Right cardiac atrium (tissue), 5 donors: ENCODE results near the gene WWOX. TPM values are rescaled to one million over a fixed set of nuclear protein-coding genes. Genes with fewer than 3 reads are reported as not detected.

Experiments used
- ATAC-seq, 2 donors: fragments of 200-7000 bp; cut with Tn5 transposase; one replicate each; pipeline versions ENCODE4 v1.8.0 to v1.9.1; 2020; ENCODE audit warnings: moderate library complexity in 2 of 2, mild to moderate bottlenecking in 1 of 2
- DNase-seq, 3 donors: peaks; one replicate each; pipeline ENCODE4 v3.0.0-alpha.2; 2020
- H3K27ac ChIP-seq: one replicate; pipeline ENCODE4 v1.5.1; 2013; ENCODE audit warnings: mild to moderate bottlenecking, low read length, control low read depth, moderate library complexity
- H3K27me3 ChIP-seq: one replicate; pipeline ENCODE4 v1.6.1; 2013; ENCODE audit not compliant: control insufficient read depth, insufficient read depth
- H3K4me1 ChIP-seq: one replicate; pipeline ENCODE4 v1.6.1; 2013; ENCODE audit warnings: low read length; ENCODE audit not compliant: control insufficient read depth, insufficient read depth
- H3K4me3 ChIP-seq: one replicate; pipeline ENCODE4 v1.5.1; 2013; ENCODE audit warnings: low read length, control low read depth
- H3K9me3 ChIP-seq: one replicate; pipeline ENCODE4 v1.6.1; 2013; ENCODE audit warnings: low read length; ENCODE audit not compliant: control insufficient read depth
- WGBS: extraction: QIAGEN DNeasy Blood & Tissue Kit; methylation state at CpG from one replicate; pipeline ENCODE4 v1.1.7; 2013; 5-methylcytosine and 5-hydroxymethylcytosine counted together
- intact Hi-C, 4 donors: fragments of 100-400 bp; cut with DNase I; formaldehyde crosslinking; loops; one replicate each; pipeline versions ENCODE4 v1.11.0 to v1.14.0; 2022 to 2023
- polyA plus RNA-seq: library from polyadenylated mRNA; stranded (reverse); fragments of 200-250 nt; gene quantifications from one replicate; pipeline ENCODE4 v1.2.3, GENCODE V29; 2013
- total RNA-seq, 4 donors: library from RNA; stranded (reverse); fragmentation: NEBNext Ultra II Directional; extraction: Animal tissue kit (Norgen Biotek cat#: 25700); gene quantifications; one replicate each; pipeline ENCODE4 v1.2.1, GENCODE V29; 2021
- donor health status: healthy with polysubstance abuse.
- donor health status: DM: no; HTN: yes; CAD: no.
- donor health status: DM: no; HTN: no; CAD: no.
- donor health status: DM: no; HTN: yes; CAD: no; lungs with severe emphysema.
- donor health status: DM: yes; HTN: yes; CAD: no.

WWOX gene
- total and polyA plus RNA-seq, 5 donors, result 6.0 to 14.9 (median 13.1) TPM

DNA sequence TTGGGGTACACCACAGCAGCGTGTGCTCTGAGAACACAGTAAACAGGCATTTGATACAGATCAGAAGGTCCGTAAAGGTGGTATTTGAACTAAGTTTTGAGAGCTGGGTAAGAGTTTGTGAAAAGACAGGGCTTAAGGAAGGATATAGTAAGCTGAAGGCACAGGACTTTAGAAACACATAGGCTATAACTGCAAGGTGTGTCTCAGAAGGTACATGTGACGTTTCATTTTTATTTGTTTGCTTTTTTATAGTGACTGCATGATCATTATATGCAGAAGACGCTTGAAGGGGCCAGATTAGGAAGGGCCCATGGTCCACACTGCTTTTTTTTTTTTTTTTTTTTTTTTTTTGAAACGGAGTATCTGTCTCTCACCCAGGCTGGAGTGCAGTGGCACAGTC, 644.6 kb downstream of the WWOX start:
- no peak for ATAC-seq
- no peak for DNase-seq
- 95% methylated on average over 5 of the region's 5 CpGs for WGBS
- intact Hi-C loops, result no loop called here
- H3K4me1 ChIP-seq, result no peaks in the 10 kb centered on the region
- H3K27me3 ChIP-seq, result no peaks in the 10 kb centered on the region
- no peak overlapping the region for H3K4me3 ChIP-seq
- no peaks in the 10 kb centered on the region for H3K9me3 ChIP-seq
- no peak overlapping the region for H3K27ac ChIP-seq

DNA sequence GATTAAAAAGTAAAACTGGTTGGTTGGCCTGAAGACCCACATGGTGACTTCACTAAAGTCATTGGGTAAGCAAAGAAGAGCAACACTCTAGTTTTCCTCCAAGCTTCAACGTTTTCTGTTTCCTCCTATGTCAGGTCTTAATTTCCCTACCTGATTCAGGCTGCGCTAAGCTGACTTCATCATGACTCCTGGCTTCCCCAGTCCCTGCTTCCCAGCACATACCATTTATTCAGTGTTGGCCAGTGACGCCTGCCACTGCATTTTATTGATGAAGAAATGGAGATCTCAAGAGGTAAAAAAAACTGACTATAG, 645.3 kb downstream of the WWOX start:
- no peak for ATAC-seq
- Histone ChIP-seq H3K27ac (no peak overlapping the region), H3K9me3 (no peaks in the 10 kb centered on the region), H3K4me1 (no peaks in the 10 kb centered on the region), H3K4me3 (no peak overlapping the region), H3K27me3 (no peaks in the 10 kb centered on the region)
- DNase-seq, result no peak
- WGBS, result 73% methylated on average over 3 of the region's 3 CpGs
- intact Hi-C loops, result no loop called here

DNA sequence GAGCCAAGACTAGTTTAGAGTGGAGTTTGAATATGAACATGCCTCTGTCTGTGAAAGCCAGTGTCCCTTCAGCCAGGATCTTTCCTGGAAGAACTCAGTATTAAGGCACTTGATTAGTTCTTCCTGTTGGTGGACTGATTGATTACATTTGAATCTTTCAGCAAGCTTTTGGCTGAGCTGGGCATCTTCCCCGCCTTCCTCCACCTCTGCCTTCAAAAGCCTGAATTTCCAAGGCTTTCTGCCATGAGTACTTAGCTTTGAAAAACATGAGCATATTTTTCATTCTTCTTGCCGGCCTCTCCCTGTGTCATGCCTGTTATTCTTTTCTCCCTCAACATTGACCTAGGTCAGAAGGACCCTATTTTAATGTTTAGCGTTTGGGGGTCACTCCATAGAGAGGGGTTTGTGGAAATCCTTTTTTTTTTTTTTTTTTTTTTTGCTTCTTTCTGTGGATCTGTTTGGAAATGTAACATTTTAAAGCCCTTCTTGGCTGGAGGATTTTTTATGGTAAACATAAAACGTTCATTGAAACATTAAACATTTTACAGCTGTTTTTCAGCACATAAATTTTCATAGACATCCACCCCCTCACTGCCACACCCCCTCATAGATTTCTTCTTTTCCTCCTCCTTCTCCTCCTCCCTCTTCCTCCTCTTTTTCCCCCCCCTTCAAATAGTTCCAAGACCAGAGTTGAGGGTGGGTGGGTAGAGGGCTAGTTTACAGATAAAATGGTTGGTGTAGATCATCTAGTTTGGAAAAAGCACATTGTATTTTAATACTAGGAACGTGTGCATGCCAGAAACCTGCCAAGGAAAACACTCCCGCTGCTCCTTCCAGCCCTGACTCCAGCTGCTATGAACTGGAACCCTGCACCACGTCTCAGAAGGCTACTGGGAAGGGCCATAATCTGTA, 645.9 kb downstream of the WWOX start:
- 57% methylated on average over 7 of the region's 7 CpGs for WGBS
- ATAC-seq (peak in 1 of 2 donors; percentile 56), DNase-seq (peak in 1 of 3 donors; percentile 53)
- H3K4me3 ChIP-seq, result no peak overlapping the region
- H3K9me3 ChIP-seq, result no peaks in the 10 kb centered on the region
- no peak overlapping the region for H3K27ac ChIP-seq
- H3K27me3 ChIP-seq, result no peaks in the 10 kb centered on the region
- intact Hi-C loops, result no loop called here
- no peaks in the 10 kb centered on the region for H3K4me1 ChIP-seq

DNA sequence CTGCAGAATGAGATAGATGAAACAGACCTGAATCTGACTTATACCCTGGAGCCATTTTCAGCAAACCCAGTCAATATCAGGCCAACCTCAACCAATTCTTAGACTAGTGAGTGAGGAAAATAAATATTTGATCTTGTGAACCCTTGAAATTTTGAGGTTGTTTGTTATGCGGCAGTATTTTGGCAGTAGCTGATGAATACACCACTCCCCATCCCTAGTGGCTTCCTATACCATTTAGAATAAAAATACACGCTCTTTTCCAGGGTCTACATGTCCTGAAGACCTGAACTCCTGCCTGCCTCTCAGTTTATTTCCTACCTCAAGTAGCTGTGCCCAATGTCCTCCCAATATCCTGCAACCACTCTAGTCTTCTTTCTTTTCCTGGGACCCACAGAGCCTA, 647.3 kb downstream of the WWOX start:
- no peak overlapping the region for H3K4me3 ChIP-seq
- DNase-seq (no peak), ATAC-seq (no peak)
- H3K9me3 ChIP-seq, result no peaks in the 10 kb centered on the region
- no peaks in the 10 kb centered on the region for H3K27me3 ChIP-seq
- H3K4me1 ChIP-seq, result no peaks in the 10 kb centered on the region
- intact Hi-C loops, result no loop called here
- 91% methylated on average over 2 of the region's 2 CpGs for WGBS
- H3K27ac ChIP-seq, result no peak overlapping the region

DNA sequence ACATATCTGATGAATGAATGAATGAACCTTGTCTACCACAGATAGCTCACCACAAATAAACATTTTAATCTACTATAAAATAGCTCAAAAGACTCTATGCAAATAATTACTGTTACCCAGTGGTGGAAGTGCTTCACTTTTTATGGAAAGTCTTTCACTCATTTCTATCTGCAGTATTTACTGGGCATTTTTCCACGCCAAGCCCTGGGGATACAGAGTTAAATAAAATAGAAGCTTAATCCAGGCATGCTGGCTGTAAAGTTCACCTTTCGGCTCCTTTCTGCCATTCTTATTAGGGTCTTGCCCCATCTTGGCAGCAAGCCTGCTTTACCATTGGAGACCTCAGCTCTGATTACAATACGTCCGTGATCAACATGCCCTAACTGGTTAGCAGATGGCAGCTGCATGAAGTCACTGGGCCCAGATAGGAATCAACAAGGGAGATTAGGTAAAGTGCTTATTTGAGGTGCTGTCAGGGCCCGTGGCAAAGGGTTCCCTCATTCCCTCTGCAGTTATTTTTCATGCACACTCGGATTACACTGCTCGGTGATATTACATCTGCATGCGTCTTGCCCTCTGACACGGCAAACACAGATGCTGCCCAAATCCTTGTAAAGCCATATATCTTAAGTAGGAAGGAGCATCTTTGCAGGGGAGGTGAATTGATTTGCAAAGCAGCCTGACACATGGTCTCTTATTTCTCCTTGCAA, 648.9 kb downstream of the WWOX start:
- WGBS, result 84% methylated on average over 9 of the region's 9 CpGs
- no peak for DNase-seq
- no peak overlapping the region for H3K27ac ChIP-seq

DNA sequence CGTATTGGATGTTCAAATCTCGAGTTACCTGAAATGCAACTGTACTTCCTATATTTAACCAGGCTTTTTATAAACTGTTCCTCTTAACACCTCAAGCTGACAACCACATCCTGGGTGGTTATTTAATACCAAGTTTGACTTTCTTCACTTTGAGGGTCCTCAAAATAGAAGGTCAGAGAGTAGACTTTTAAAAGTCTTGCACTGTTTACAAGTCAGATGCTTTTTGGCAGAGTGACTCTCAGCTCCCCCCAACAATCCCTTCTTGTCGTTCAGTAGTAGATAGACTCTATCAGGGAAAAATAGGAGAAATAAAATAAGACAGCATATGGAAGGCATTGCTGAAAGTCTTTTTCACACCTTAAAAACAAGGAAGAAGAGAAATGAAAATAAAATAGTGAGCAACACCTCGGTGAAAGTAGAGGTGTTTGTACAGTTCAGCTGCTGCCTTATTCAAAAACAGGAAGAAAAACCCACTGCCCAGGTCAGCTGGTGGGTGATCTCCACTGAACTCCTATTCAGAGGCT, 650.4 kb downstream of the WWOX start:
- Histone ChIP-seq H3K9me3 (no peaks in the 10 kb centered on the region), H3K27me3 (no peaks in the 10 kb centered on the region), H3K4me3 (no peak overlapping the region), H3K4me1 (no peaks in the 10 kb centered on the region), H3K27ac (no peak overlapping the region)
- DNase-seq, result no peak
- WGBS, result 51% methylated on average over 4 of the region's 4 CpGs
- ATAC-seq, result no peak
- intact Hi-C loops, result no loop called here

More for the DNA sequence above, 648.9 kb downstream of the WWOX start:
- Histone ChIP-seq H3K27me3 (no peaks in the 10 kb centered on the region), H3K4me1 (no peaks in the 10 kb centered on the region), H3K4me3 (no peak overlapping the region), H3K9me3 (no peaks in the 10 kb centered on the region)
- intact Hi-C loops, result no loop called here
- ATAC-seq, result no peak

DNA sequence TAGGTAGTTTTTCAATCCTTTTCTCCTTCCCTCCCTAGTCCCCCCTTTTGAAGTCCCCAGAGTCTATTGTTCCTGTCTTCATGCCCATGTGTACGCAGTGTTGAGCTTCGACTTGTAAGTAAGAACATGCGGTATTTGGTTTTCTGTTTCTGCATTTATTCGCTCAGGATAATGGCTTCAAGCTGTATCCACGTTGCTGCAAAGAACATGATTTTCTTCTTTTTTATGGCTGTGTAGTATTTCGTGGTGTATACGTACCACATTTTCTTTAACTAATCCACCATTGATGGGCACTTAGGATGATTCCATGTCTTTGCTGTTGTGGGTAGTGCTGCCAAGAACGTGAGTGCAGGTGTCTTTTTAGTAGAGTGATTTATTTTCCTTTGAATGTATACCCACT, 651.2 kb downstream of the WWOX start:
- ATAC-seq (no peak), DNase-seq (no peak)
- Histone ChIP-seq H3K4me1 (no peaks in the 10 kb centered on the region), H3K4me3 (no peak overlapping the region), H3K9me3 (no peaks in the 10 kb centered on the region), H3K27me3 (no peaks in the 10 kb centered on the region), H3K27ac (no peak overlapping the region)
- intact Hi-C loops, result no loop called here
- WGBS, result 96% methylated on average over 8 of the region's 8 CpGs

DNA sequence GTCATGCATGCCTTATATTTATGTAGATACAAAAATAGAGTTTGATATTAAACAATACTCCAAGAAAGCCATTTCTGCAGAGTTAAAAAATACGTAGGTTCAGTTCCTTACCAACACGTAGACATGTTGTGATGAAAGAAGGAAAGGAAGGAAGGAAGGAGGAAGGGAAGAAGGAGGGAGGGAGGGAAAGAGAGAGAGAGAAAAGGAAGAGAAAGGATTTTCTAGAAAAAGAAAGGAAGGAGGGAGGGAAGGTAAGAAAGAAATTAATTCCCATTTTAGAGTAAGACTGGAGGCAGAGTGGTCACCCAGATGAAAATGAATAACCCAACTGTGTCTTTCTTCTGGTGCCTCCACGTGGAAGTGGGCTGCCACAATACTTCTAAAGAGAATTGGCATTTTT, 652.1 kb downstream of the WWOX start:
- H3K27ac ChIP-seq, result no peak overlapping the region
- ATAC-seq, result no peak
- no peak for DNase-seq
- WGBS, result 88% methylated on average over 3 of the region's 3 CpGs
- no peaks in the 10 kb centered on the region for H3K27me3 ChIP-seq
- no peaks in the 10 kb centered on the region for H3K4me1 ChIP-seq
- intact Hi-C loops, result no loop called here
- H3K9me3 ChIP-seq, result no peaks in the 10 kb centered on the region
- H3K4me3 ChIP-seq, result no peak overlapping the region

DNA sequence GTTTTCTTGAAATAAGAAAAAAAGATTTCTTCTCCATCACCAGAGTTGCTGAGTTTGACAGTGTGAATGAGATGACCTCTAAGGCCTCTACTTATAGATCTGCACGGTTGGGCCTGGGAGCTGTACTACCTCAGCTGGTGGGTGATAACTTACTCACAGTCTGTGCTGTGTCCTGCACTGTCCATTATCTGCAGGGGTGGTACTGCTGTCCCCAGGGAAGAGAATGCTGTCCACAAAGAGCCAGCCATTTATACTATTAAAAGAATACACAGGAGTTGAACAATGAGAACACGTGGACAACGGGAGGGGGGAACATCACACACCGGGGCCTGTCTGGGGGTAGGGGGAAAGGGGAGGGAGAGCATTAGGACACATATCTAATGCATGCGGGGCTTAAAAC, 655.3 kb downstream of the WWOX start:
- 70% methylated on average over 5 of the region's 5 CpGs for WGBS
- H3K27ac ChIP-seq, result no peak overlapping the region
- no peak for DNase-seq
- ATAC-seq, result no peak
- no peaks in the 10 kb centered on the region for H3K9me3 ChIP-seq
- intact Hi-C loops, result no loop called here
- no peaks in the 10 kb centered on the region for H3K4me1 ChIP-seq
- H3K4me3 ChIP-seq, result no peak overlapping the region
- no peaks in the 10 kb centered on the region for H3K27me3 ChIP-seq

DNA sequence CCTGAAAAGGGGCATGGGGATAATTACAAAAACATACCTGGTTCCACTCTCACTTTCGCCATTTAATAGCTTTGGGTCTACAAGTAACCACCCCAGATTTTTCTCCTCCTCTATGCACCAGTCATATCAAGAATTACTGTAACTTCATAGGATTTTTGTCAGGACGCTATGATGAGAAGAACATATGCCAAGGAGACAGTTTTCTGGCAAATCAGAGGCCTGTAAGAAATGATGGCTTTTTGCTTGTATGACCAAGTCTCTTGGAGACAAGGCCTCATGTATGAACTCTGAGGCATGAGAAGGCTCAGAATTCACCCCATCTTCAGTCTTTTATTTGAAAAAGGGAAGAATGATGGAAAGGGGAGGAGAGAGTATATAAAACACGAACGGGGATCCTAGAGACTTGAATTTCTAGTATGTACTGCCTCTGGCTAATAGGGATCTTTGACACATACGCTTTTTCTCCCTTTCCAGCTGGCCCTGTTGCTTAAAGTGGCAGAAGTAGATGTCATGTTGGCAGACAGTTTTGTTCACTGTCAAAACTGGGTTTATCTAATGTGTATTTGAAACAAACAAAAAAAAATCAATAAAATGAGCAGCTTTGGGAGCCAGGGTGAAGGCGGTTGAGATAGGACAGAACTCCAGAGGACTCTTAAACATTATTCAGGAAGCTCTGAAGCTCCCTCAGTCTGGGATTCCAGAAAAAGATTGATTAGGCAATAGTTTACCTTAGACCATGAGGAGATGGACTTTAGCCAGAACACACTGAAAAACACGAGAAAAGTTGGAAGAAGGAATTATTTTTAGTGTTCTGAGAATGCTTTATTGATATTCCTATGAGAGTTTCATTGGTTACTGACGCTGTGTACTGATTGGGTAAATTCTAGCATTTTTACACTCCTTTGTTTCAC, 656.6 kb downstream of the WWOX start:
- Histone ChIP-seq H3K9me3 (no peaks in the 10 kb centered on the region), H3K4me1 (no peaks in the 10 kb centered on the region), H3K4me3 (no peak overlapping the region), H3K27me3 (no peaks in the 10 kb centered on the region), H3K27ac (no peak overlapping the region)
- intact Hi-C loops, result no loop called here
- ATAC-seq, result no peak
- DNase-seq, result no peak
- 89% methylated on average over 8 of the region's 8 CpGs for WGBS
